Measurements from ENCODE around the gene RNASE4.

The RNASE4 gene

GRCh38 chr14:20671597-20672283, 12.6 kb upstream of the RNASE4 start:
- no peak for DNase-seq (ENCODE audit: low read depth, low spot score)
- TF ChIP-seq, protein P1, sequence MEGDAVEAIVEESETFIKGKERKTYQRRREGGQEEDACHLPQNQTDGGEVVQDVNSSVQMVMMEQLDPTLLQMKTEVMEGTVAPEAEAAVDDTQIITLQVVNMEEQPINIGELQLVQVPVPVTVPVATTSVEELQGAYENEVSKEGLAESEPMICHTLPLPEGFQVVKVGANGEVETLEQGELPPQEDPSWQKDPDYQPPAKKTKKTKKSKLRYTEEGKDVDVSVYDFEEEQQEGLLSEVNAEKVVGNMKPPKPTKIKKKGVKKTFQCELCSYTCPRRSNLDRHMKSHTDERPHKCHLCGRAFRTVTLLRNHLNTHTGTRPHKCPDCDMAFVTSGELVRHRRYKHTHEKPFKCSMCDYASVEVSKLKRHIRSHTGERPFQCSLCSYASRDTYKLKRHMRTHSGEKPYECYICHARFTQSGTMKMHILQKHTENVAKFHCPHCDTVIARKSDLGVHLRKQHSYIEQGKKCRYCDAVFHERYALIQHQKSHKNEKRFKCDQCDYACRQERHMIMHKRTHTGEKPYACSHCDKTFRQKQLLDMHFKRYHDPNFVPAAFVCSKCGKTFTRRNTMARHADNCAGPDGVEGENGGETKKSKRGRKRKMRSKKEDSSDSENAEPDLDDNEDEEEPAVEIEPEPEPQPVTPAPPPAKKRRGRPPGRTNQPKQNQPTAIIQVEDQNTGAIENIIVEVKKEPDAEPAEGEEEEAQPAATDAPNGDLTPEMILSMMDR (IDR thresholded peaks at IDR 0.05; ENCODE audit: low read depth, low read length): no peak
- no peak overlapping the region for H3K4me3 ChIP-seq (ENCODE audit: low read depth, low read length)
- in situ Hi-C loops (cut with HindIII; ENCODE audit: low sequenced_read_pairs): no loop called here

- TF ChIP-seq, protein P1 (IDR thresholded peaks at IDR 0.05; ENCODE audit: low read depth, low read length): no peak
- in situ Hi-C loops (cut with HindIII; ENCODE audit: low sequenced_read_pairs): no loop called here
- DNase-seq (ENCODE audit: low read depth, low spot score): no peak
- H3K4me3 ChIP-seq (ENCODE audit: low read depth, low read length): no peak overlapping the region
Observed at GRCh38 chr14:20675669-20676068, 8.7 kb upstream of the RNASE4 start.

DNA sequence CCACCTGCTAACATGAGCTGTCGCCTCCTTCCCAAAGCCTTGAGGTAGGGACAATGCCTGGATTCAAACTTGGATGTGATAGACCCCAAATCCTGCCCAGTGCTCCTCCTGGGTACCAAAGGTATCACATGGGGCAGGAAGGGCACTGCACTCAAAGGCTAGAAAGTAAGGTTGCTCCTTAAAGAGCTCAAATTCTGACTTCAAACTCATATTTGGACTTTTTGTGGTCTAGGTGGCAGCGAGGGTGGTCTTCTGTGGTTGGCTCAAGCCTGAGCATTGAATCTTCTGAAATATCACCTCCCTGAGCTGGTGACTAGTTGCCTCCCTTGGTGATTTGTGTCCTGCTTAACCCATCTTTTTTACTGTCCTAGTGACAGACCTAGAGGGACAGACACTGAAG, 8.3 kb upstream of the RNASE4 start:
- TF ChIP-seq, protein P1 (IDR thresholded peaks at IDR 0.05; ENCODE audit: low read depth, low read length): no peak
- no peak for DNase-seq (ENCODE audit: low read depth, low spot score)
- no peak overlapping the region for H3K4me3 ChIP-seq (ENCODE audit: low read depth, low read length)
- in situ Hi-C loops (cut with HindIII; ENCODE audit: low sequenced_read_pairs): no loop called here

GRCh38 chr14:20679907-20680306, 4.5 kb upstream of the RNASE4 start:
- DNase-seq (ENCODE audit: low read depth, low spot score): peak; percentile 11
- in situ Hi-C loops (cut with HindIII; ENCODE audit: low sequenced_read_pairs): no loop called here
- TF ChIP-seq, protein P1 (IDR thresholded peaks at IDR 0.05; ENCODE audit: low read depth, low read length): no peak
- no peak overlapping the region for H3K4me3 ChIP-seq (ENCODE audit: low read depth, low read length)

DNA sequence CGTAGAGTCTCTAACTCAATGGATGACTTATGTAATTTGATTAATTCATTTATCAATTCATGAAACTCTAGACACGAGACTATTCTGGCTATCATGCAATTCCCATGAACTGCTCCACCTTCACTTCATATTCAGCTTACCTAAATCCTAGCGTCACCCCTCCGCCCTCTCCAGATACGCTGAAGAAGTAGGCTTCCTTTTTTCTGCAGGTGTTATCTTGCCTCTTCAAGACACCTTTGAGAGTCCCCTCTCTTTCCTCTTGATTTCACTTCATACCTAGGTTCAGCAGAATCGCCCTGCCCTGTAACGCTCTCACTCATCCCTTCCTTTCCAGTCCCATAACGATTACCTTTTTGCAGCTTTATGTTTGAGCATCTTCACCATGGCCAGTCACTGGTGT, 4.0 kb upstream of the RNASE4 start:
- no peak overlapping the region for H3K4me3 ChIP-seq (ENCODE audit: low read depth, low read length)
- in situ Hi-C loops (cut with HindIII; ENCODE audit: low sequenced_read_pairs): no loop called here
- DNase-seq (ENCODE audit: low read depth, low spot score): no peak
- TF ChIP-seq, protein P1 (IDR thresholded peaks at IDR 0.05; ENCODE audit: low read depth, low read length): no peak

DNA sequence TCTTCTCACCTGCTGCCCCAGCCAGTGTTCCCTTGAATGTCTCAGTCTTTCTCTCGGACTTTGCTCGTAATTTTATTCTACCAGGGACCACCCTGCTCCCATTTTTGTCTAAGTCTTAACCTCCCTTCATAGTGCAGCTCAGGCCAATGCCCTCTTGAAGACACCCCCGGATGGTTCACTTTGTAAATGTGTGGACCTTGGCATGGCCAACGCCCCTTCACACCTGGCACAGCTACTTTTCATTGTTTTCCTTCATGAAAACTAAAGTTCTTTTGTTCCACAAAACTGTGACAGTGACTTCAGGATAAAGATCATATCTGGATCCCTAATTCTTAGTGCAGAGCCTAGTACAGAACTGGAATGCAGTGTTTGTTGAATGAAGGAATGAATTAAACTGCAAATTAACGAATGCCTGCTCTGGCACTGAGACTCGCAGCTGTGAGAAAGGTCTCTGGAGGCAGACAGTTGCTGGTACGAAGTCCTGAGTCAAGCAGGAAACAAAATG, 3.5 kb upstream of the RNASE4 start:
- in situ Hi-C loops (cut with HindIII; ENCODE audit: low sequenced_read_pairs): no loop called here
- TF ChIP-seq, protein P1 (IDR thresholded peaks at IDR 0.05; ENCODE audit: low read depth, low read length): no peak
- DNase-seq (ENCODE audit: low read depth, low spot score): no peak
- H3K4me3 ChIP-seq (ENCODE audit: low read depth, low read length): peak overlapping the region; percentile 83

All from astrocyte of the spinal cord (primary cell).